Loucy (cell line): ENCODE results near the gene OR2H2.

ENCODE experiments used
- CTCF ChIP-seq: fragments of 200-600 bp; sonication (generic); conservative IDR thresholded peaks from 2 replicates; pipeline ENCODE4 v1.5.1; 2014; ENCODE audit warnings: mild to moderate bottlenecking, antibody characterized with exemption, low read length
- EZH2phosphoT487 ChIP-seq: fragments of 200-600 bp; IDR thresholded peaks from 2 replicates; pipeline ENCODE4 v1.6.1; 2018; ENCODE audit warnings: antibody characterized with exemption, mild to moderate bottlenecking, moderate library complexity, borderline replicate concordance

- TF ChIP-seq CTCF (no peak), EZH2phosphoT487 (no peak)
Measured at GRCh38 chr6:29626948-29627754, 42.2 kb downstream of the OR2H2 start.
